Activated CD8-positive, alpha-beta T cell treated with anti-CD3 and anti-CD28 coated beads, Interleukin-2, amount 10 ng/mL, durations not matched to agents 7 days and 5 days (primary cell): Measurements from ENCODE around the gene ASB1. TPM values are rescaled to one million over a fixed set of nuclear protein-coding genes. Genes with fewer than 3 reads are reported as not detected.

Experiments used
- ATAC-seq: fragments of 150-1000 bp; cut with Tn5 transposase; one replicate; pipeline ENCODE4 v1.10.0; 2021; ENCODE audit warnings: moderate library complexity
- CTCF ChIA-PET: fragments of 350-600 bp; sonication (Branson Sonifier 250); formaldehyde crosslinking; loops from one replicate; lab custom pipeline; 2021; ENCODE audit warnings: antibody characterized with exemption; lab: Charles Lee
- POLR2A ChIA-PET: fragments of 350-600 bp; sonication (Branson Sonifier 250); formaldehyde crosslinking; loops from one replicate; lab custom pipeline; 2021; ENCODE audit warnings: antibody characterized with exemption; lab: Charles Lee
- DNase-seq: peaks from one replicate; pipeline ENCODE4 v3.0.0-alpha.2; 2020
- H3K27ac Mint-ChIP-seq: one replicate; pipeline ENCODE4 v1.8.0; 2021; ENCODE audit warnings: mild to moderate bottlenecking, mixed read lengths
- H3K27me3 Mint-ChIP-seq: one replicate; pipeline ENCODE4 v1.8.0; 2021; ENCODE audit warnings: low read depth, mixed read lengths
- H3K36me3 Mint-ChIP-seq: one replicate; pipeline ENCODE4 v1.8.0; 2021; ENCODE audit warnings: low read depth, mixed read lengths
- H3K4me1 Mint-ChIP-seq: one replicate; pipeline ENCODE4 v1.8.0; 2021; ENCODE audit warnings: low read depth, mixed read lengths
- H3K4me3 Mint-ChIP-seq: one replicate; pipeline ENCODE4 v1.8.0; 2021; ENCODE audit warnings: mild to moderate bottlenecking, mixed read lengths
- H3K9me3 Mint-ChIP-seq: one replicate; pipeline ENCODE4 v1.8.0; 2022; ENCODE audit warnings: mixed read lengths; ENCODE audit not compliant: insufficient read depth
- total RNA-seq, 2 experiments: library from RNA; stranded (reverse); gene quantifications; one replicate each; pipeline ENCODE4 v1.2.3, GENCODE V29; 2021

Gene ASB1
- total RNA-seq, 2 experiments from 2014 or later = 27.9 to 31.0 TPM

- Mint-ChIP-seq H3K27ac (no peak overlapping the region), H3K27me3 (peaks cover 7% of the 10 kb centered on the region), H3K4me1 (no peaks in the 10 kb centered on the region), H3K4me3 (no peak overlapping the region), H3K9me3 (peaks cover 18% of the 10 kb centered on the region), H3K36me3 (peaks cover 16% of the 10 kb centered on the region)
- CTCF ChIA-PET = interaction anchor here (1.0 to 2.7 kb wide), 3 partner anchors 17 to 87 kb away, joined by 3 to 10 read pairs (median 3); no protein-coding TSS in a partner anchor
- POLR2A ChIA-PET = no interaction called here
- DNase-seq = no peak
- ATAC-seq = no peak
These were observed 29.7 kb downstream of the ASB1 start for GRCh38 chr2:238456449-238456848.

GRCh38 chr2:238456970-238457926, 30.5 kb downstream of the ASB1 start:
- Mint-ChIP-seq H3K9me3 (peaks cover 18% of the 10 kb centered on the region), H3K27me3 (peaks cover 7% of the 10 kb centered on the region), H3K4me3 (no peak overlapping the region), H3K36me3 (peaks cover 8% of the 10 kb centered on the region), H3K4me1 (no peaks in the 10 kb centered on the region), H3K27ac (no peak overlapping the region)
- POLR2A ChIA-PET = no interaction called here
- DNase-seq (peak; percentile 12), ATAC-seq (no peak)
- CTCF ChIA-PET = interaction anchor here (1.0 to 2.7 kb wide), 4 partner anchors 18 to 100 kb away, joined by 3 to 10 read pairs (median 5); no protein-coding TSS in a partner anchor

GRCh38 chr2:238457927-238458324, 31.2 kb downstream of the ASB1 start:
- Mint-ChIP-seq H3K36me3 (peaks cover 2% of the 10 kb centered on the region), H3K4me1 (peaks cover 2% of the 10 kb centered on the region), H3K9me3 (peaks cover 15% of the 10 kb centered on the region), H3K4me3 (no peak overlapping the region), H3K27me3 (peaks cover 7% of the 10 kb centered on the region), H3K27ac (no peak overlapping the region)
- no peak for DNase-seq
- ChIA-PET CTCF (interaction anchor here (2.4 to 2.7 kb wide), 2 partner anchors 87 to 100 kb away, joined by 7 to 10 read pairs; no protein-coding TSS in a partner anchor), POLR2A (interaction anchor here (0.5 kb wide), 1 partner anchor 366 kb away, joined by 3 read pairs; no protein-coding TSS in a partner anchor)
- no peak for ATAC-seq

GRCh38 chr2:238458651-238459050, 31.9 kb downstream of the ASB1 start:
- Mint-ChIP-seq H3K27ac (no peak overlapping the region), H3K9me3 (peaks cover 15% of the 10 kb centered on the region), H3K27me3 (peaks cover 7% of the 10 kb centered on the region), H3K36me3 (peaks cover 2% of the 10 kb centered on the region), H3K4me1 (peaks cover 3% of the 10 kb centered on the region), H3K4me3 (no peak overlapping the region)
- DNase-seq (peak; percentile 5), ATAC-seq (no peak)
- CTCF ChIA-PET = interaction anchor here (2.4 to 3.6 kb wide), 2 partner anchors 88 to 101 kb away, joined by 7 to 31 read pairs (median 10); no protein-coding TSS in a partner anchor
- POLR2A ChIA-PET = no interaction called here

- ATAC-seq (no peak), DNase-seq (peak; percentile 16)
- Mint-ChIP-seq H3K4me3 (no peak overlapping the region), H3K27ac (no peak overlapping the region), H3K4me1 (peaks cover 3% of the 10 kb centered on the region), H3K9me3 (peaks cover 15% of the 10 kb centered on the region), H3K27me3 (peaks cover 7% of the 10 kb centered on the region), H3K36me3 (peaks cover 2% of the 10 kb centered on the region)
- ChIA-PET CTCF (interaction anchor here (2.4 to 3.6 kb wide), 2 partner anchors 88 to 102 kb away, joined by 7 to 31 read pairs; no protein-coding TSS in a partner anchor), POLR2A (no interaction called here)
These were observed 32.4 kb downstream of the ASB1 start for GRCh38 chr2:238459081-238459629.

- Mint-ChIP-seq H3K4me1 (peaks cover 3% of the 10 kb centered on the region), H3K4me3 (no peak overlapping the region), H3K36me3 (no peaks in the 10 kb centered on the region), H3K9me3 (peaks cover 6% of the 10 kb centered on the region), H3K27me3 (peaks cover 7% of the 10 kb centered on the region), H3K27ac (no peak overlapping the region)
- POLR2A ChIA-PET = interaction anchor here (0.6 kb wide), 1 partner anchor 9 kb away, joined by 4 read pairs; no protein-coding TSS in a partner anchor
- no peak for ATAC-seq
- peak; percentile 15 for DNase-seq
- CTCF ChIA-PET = interaction anchor here (0.7 to 3.6 kb wide), 4 partner anchors 90 to 666 kb away, joined by 3 to 31 read pairs (median 8); no protein-coding TSS in a partner anchor
These were observed 34.3 kb downstream of the ASB1 start for GRCh38 chr2:238461051-238461450.

GRCh38 chr2:238461491-238461890, 34.8 kb downstream of the ASB1 start:
- Mint-ChIP-seq H3K4me1 (peaks cover 3% of the 10 kb centered on the region), H3K27me3 (peaks cover 7% of the 10 kb centered on the region), H3K9me3 (peaks cover 2% of the 10 kb centered on the region), H3K36me3 (no peaks in the 10 kb centered on the region), H3K4me3 (no peak overlapping the region), H3K27ac (no peak overlapping the region)
- ChIA-PET CTCF (interaction anchor here (0.7 to 3.6 kb wide), 3 partner anchors 90 to 666 kb away, joined by 3 to 31 read pairs (median 10); no protein-coding TSS in a partner anchor), POLR2A (no interaction called here)
- ATAC-seq (no peak), DNase-seq (peak; percentile 9)

GRCh38 chr2:238461916-238462315, 35.2 kb downstream of the ASB1 start:
- POLR2A ChIA-PET = no interaction called here
- peaks cover 3% of the 10 kb centered on the region for H3K27me3 Mint-ChIP-seq

GRCh38 chr2:238462782-238463396, 36.2 kb downstream of the ASB1 start:
- H3K27me3 Mint-ChIP-seq = peaks cover 1% of the 10 kb centered on the region
- no peak overlapping the region for H3K27ac Mint-ChIP-seq
- CTCF ChIA-PET = no interaction called here
- H3K36me3 Mint-ChIP-seq = no peaks in the 10 kb centered on the region
- POLR2A ChIA-PET = no interaction called here
- no peak overlapping the region for H3K4me3 Mint-ChIP-seq
- H3K4me1 Mint-ChIP-seq = peaks cover 3% of the 10 kb centered on the region
- ATAC-seq (peak; percentile 71), DNase-seq (peak; percentile 20)
- no peaks in the 10 kb centered on the region for H3K9me3 Mint-ChIP-seq

More at GRCh38 chr2:238461916-238462315, 35.2 kb downstream of the ASB1 start:
- H3K27ac Mint-ChIP-seq = no peak overlapping the region
- no peak for DNase-seq
- no peaks in the 10 kb centered on the region for H3K36me3 Mint-ChIP-seq
- no peak overlapping the region for H3K4me3 Mint-ChIP-seq
- H3K9me3 Mint-ChIP-seq = no peaks in the 10 kb centered on the region
- CTCF ChIA-PET = interaction anchor here (2.2 to 3.6 kb wide), 2 partner anchors 91 to 104 kb away, joined by 10 to 31 read pairs; no protein-coding TSS in a partner anchor
- ATAC-seq = no peak
- H3K4me1 Mint-ChIP-seq = peaks cover 3% of the 10 kb centered on the region

GRCh38 chr2:238464389-238464788, 37.7 kb downstream of the ASB1 start:
- Mint-ChIP-seq H3K36me3 (peaks cover 4% of the 10 kb centered on the region), H3K4me3 (no peak overlapping the region), H3K4me1 (peaks cover 3% of the 10 kb centered on the region), H3K27me3 (peaks cover 5% of the 10 kb centered on the region), H3K9me3 (peaks cover 8% of the 10 kb centered on the region), H3K27ac (no peak overlapping the region)
- CTCF ChIA-PET = interaction anchor here (0.7 to 2.6 kb wide), 3 partner anchors 11 to 94 kb away, joined by 3 to 25 read pairs (median 4); no protein-coding TSS in a partner anchor
- DNase-seq (no peak), ATAC-seq (no peak)
- POLR2A ChIA-PET = no interaction called here
